HepG2 (cell line): ENCODE results near the gene ZSCAN32. TPM values are rescaled to one million over a fixed set of nuclear protein-coding genes. Genes with fewer than 3 reads are reported as not detected.

Source experiments
- ATAC-seq: fragments of 200-7000 bp; cut with Tn5 transposase; 3 replicates; pipeline ENCODE4 v1.9.1; 2020; ENCODE audit warnings: mild to moderate bottlenecking, moderate library complexity
- BruUV-seq: library from RNA; stranded (reverse); fragments of 400-500 nt; replicated peaks from 2 replicates; lab custom pipeline; 2021; lab: Mats Ljungman, UMichigan
- CTCF ChIA-PET: fragments of 300-600 bp; formaldehyde crosslinking; extraction: SDS; loops from one replicate; lab custom pipeline; 2021; ENCODE audit warnings: low total read pairs, inconsistent platforms, low intra/inter-chr PET ratio; lab: Yijun Ruan, JAX
- POLR2A ChIA-PET: fragments of 350-600 bp; sonication (Branson Sonifier 250); formaldehyde crosslinking; loops from one replicate; lab custom pipeline; 2020; ENCODE audit warnings: antibody characterized with exemption, inconsistent platforms; lab: Yijun Ruan, JAX
- DNase-seq: peaks from one replicate; pipeline ENCODE4 v3.0.0-alpha.2; 2015; ENCODE audit warnings: low spot score
- FAIRE-seq: peaks from 3 replicates; lab custom pipeline; 2011; peaks lifted over from hg19 to GRCh38; lab: Jason Lieb, UNC
- H2AFZ ChIP-seq: one replicate; pipeline ENCODE4 v1.6.1; 2011; ENCODE audit warnings: low read length, inconsistent platforms
- H3K27ac ChIP-seq: fragments of 300-600 bp; 3 replicates; pipeline ENCODE4 v1.8.0; 2011; ENCODE audit warnings: mixed run types, mild to moderate bottlenecking, mixed read lengths, low read length, inconsistent platforms; ENCODE audit not compliant: insufficient read depth; ENCODE audit errors: extremely low read length
- H3K27me3 ChIP-seq, 2 experiments: fragments of 200-600 bp in 1 of 2; 2 replicates in 1 of 2; 3 replicates in 1 of 2; pipeline versions ENCODE4 v1.6.0 to v1.8.0; 2011; ENCODE audit warnings: low read length in 2 of 2, mild to moderate bottlenecking in 2 of 2, moderate library complexity in 2 of 2, inconsistent platforms in 1 of 2; ENCODE audit not compliant: insufficient read depth in 2 of 2, control insufficient read depth in 1 of 2
- H3K36me3 ChIP-seq, 2 experiments: fragments of 200-600 bp in 1 of 2; replicated peaks in 1 of 2; 2 replicates in 1 of 2; 3 replicates in 1 of 2; pipeline versions ENCODE4 v1.5.1 to v1.8.0; 2011; ENCODE audit warnings: low read length in 2 of 2, inconsistent platforms in 1 of 2; ENCODE audit not compliant: insufficient read depth in 2 of 2, control insufficient read depth in 1 of 2
- H3K4me1 ChIP-seq: 2 replicates; pipeline ENCODE4 v1.5.1; 2012; ENCODE audit warnings: low read length, inconsistent platforms; ENCODE audit not compliant: insufficient read depth
- H3K4me2 ChIP-seq: 2 replicates; pipeline ENCODE4 v1.6.0; 2011; ENCODE audit warnings: low read depth, low read length, inconsistent platforms
- H3K4me3 ChIP-seq, 3 experiments: fragments of 200-600 bp in 1 of 3; sonication (generic), shearing (Covaris generic) in 1 of 3; replicated peaks in 1 of 3; 2 replicates each; pipeline ENCODE4 v1.5.1; 2011 to 2016; ENCODE audit warnings: low read length in 3 of 3, inconsistent platforms in 2 of 3, low read depth in 2 of 3, mild to moderate bottlenecking in 2 of 3, control low read depth in 1 of 3, mixed read lengths in 1 of 3; ENCODE audit not compliant: insufficient read depth in 1 of 3
- H3K79me2 ChIP-seq: one replicate; pipeline ENCODE4 v1.6.1; 2011; ENCODE audit warnings: low read length, inconsistent platforms; ENCODE audit not compliant: insufficient read depth
- H3K9ac ChIP-seq: 2 replicates; pipeline ENCODE4 v1.6.0; 2011; ENCODE audit warnings: mild to moderate bottlenecking, low read depth, low read length, inconsistent platforms; ENCODE audit not compliant: insufficient read depth
- H3K9me3 ChIP-seq: 2 replicates; pipeline ENCODE4 v1.5.1; 2012; ENCODE audit warnings: mild to moderate bottlenecking, low read length
- H4K20me1 ChIP-seq: 2 replicates; pipeline ENCODE4 v1.6.0; 2011; ENCODE audit warnings: inconsistent platforms, mild to moderate bottlenecking, low read length, moderate library complexity; ENCODE audit not compliant: insufficient read depth
- CENPT ChIP-seq: sonication (generic); formaldehyde crosslinking; IDR thresholded peaks from 2 replicates; pipeline ENCODE4 v1.8.0; 2022; ENCODE audit warnings: low read depth, mild to moderate bottlenecking, moderate library complexity, missing genetic modification reagents
- DNMT3B ChIP-seq: conservative IDR thresholded peaks from 2 replicates; pipeline ENCODE4 v1.6.1; 2016; ENCODE audit warnings: missing biosample characterization, control low read depth
- ESRRA ChIP-seq: sonication (generic); formaldehyde crosslinking; IDR thresholded peaks from 2 replicates; pipeline ENCODE4 v1.5.1; 2020; ENCODE audit warnings: mild to moderate bottlenecking, low read depth, missing genetic modification reagents
- FOXP1 ChIP-seq, 2 experiments: fragments of 450-650 bp in 1 of 2; IDR thresholded peaks; 2 replicates each; pipeline ENCODE4 v1.6.1; 2017 to 2018; ENCODE audit warnings: antibody characterized with exemption in 1 of 2
- KMT2B ChIP-seq: IDR thresholded peaks from 2 replicates; pipeline ENCODE4 v1.6.1; 2016; ENCODE audit warnings: missing genetic modification reagents, missing compliant biosample characterization
- MTA3 ChIP-seq: sonication (generic); formaldehyde crosslinking; IDR thresholded peaks from 2 replicates; pipeline ENCODE4 v1.4.0; 2020; ENCODE audit warnings: missing genetic modification reagents
- NPAS2 ChIP-seq: sonication (generic); formaldehyde crosslinking; IDR thresholded peaks from 2 replicates; pipeline ENCODE4 v1.8.0; 2022; ENCODE audit warnings: mild to moderate bottlenecking, missing genetic modification reagents, borderline replicate concordance
- SAFB2 ChIP-seq: sonication (generic); formaldehyde crosslinking; IDR thresholded peaks from 2 replicates; pipeline ENCODE4 v1.5.1; 2020; ENCODE audit warnings: missing genetic modification reagents, low read depth, mild to moderate bottlenecking, borderline replicate concordance
- ZC3H4 ChIP-seq: sonication (generic); formaldehyde crosslinking; IDR thresholded peaks from 2 replicates; pipeline ENCODE4 v1.4.0; 2020; ENCODE audit warnings: missing genetic modification reagents, borderline replicate concordance
- ZNF180 ChIP-seq: sonication (generic); formaldehyde crosslinking; IDR thresholded peaks from 2 replicates; pipeline ENCODE4 v1.4.0; 2020; ENCODE audit warnings: low read depth, missing genetic modification reagents, borderline replicate concordance
- ZNF382 ChIP-seq: sonication (generic); formaldehyde crosslinking; IDR thresholded peaks from 2 replicates; pipeline ENCODE4 v1.5.0; 2020; ENCODE audit warnings: missing genetic modification reagents, mild to moderate bottlenecking, borderline replicate concordance
- ZNF75D ChIP-seq: sonication (generic); formaldehyde crosslinking; IDR thresholded peaks from 2 replicates; pipeline ENCODE4 v1.8.1; 2023; ENCODE audit warnings: missing genetic modification reagents, mild to moderate bottlenecking, borderline replicate concordance
- ZNF839 ChIP-seq: sonication (generic); formaldehyde crosslinking; IDR thresholded peaks from 2 replicates; pipeline ENCODE4 v1.4.0; 2020; ENCODE audit warnings: missing genetic modification reagents, mild to moderate bottlenecking, borderline replicate concordance
- WGBS: methylation state at CpG from one replicate; pipeline ENCODE4 v1.1.6; 2017; ENCODE audit warnings: low lambda C conversion rate; 5-methylcytosine and 5-hydroxymethylcytosine counted together
- in situ Hi-C: cut with HindIII; loops from 2 replicates; pipeline ENCODE4 v1.10.0; 2017; ENCODE audit warnings: low pct_unique_long_range_greater_than_20kb; ENCODE audit not compliant: extremely low pct_ligation_motif_present
- intact Hi-C: fragments of 100-400 bp; cut with micrococcal nuclease; formaldehyde crosslinking; loops from one replicate; pipeline ENCODE4 v1.10.0; 2022; ENCODE audit not compliant: unreplicated experiment
- polyA plus RNA-seq, 8 experiments: library from polyadenylated mRNA; depleted of rRNA in 3 of 8; stranded (reverse) in 7 of 8; unstranded in 1 of 8; fragments of >200 nt; fragmentation: Illumina TruSeq in 4 of 8; extraction: Trizol in 4 of 8; gene quantifications; 2 replicates each; pipeline versions ENCODE4 v1.2.1 to v1.2.3, GENCODE V29; 2011 to 2016; ENCODE audit warnings: low read depth in 4 of 8, missing spikeins in 1 of 8, mixed read lengths in 1 of 8; ENCODE audit not compliant: insufficient read depth in 1 of 8
- total RNA-seq, 5 experiments: library from RNA; depleted of rRNA; stranded (reverse); fragments of >200 nt; fragmentation: Illumina TruSeq; extraction: Trizol; gene quantifications; 2 replicates each; pipeline ENCODE4 v1.2.3, GENCODE V29; 2016; ENCODE audit warnings: low read depth in 1 of 5
- TF ChIP-seq, protein P1 (sequence below): sonication (generic); formaldehyde crosslinking; IDR thresholded peaks from 2 replicates; pipeline ENCODE4 v1.5.1; 2020; ENCODE audit warnings: missing genetic modification reagents, mild to moderate bottlenecking, borderline replicate concordance
- TF ChIP-seq, protein P2 (sequence below): sonication (generic); formaldehyde crosslinking; IDR thresholded peaks from 2 replicates; pipeline ENCODE4 v1.4.0; 2020; ENCODE audit warnings: missing genetic modification reagents
- TF ChIP-seq, protein P3 (sequence below): sonication (generic); formaldehyde crosslinking; IDR thresholded peaks from 2 replicates; pipeline ENCODE4 v1.5.0; 2020; ENCODE audit warnings: missing genetic modification reagents
- TF ChIP-seq, protein P4 (sequence below): sonication (generic); formaldehyde crosslinking; IDR thresholded peaks from 2 replicates; pipeline ENCODE4 v1.5.0; 2020; ENCODE audit warnings: missing genetic modification reagents, mild to moderate bottlenecking, borderline replicate concordance

The ZSCAN32 gene
- total and polyA plus RNA-seq, 2 of the 13 experiments (the other 11 are each of a cell fraction or from before 2014, with no cell fraction given): 10.7 to 12.8 TPM

DNA sequence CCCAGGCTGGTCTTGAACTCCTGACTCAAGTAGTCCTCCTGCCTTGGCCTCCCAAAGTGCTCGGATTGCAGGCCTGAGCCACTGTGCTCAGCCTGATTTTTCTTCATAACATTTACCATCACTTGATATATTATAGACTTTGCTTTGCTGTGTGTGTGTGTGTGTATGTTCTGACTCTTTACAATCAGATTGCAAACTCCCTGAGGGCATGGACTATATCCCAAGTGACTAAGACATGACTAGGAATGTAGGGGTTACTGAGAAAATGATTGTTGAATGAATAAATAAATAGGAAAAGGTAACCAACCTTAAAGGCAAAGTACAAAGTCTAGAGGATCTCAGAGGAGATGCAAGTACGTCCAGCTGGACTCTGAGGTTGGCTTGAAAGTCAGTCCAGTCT, 54.8 kb downstream of the ZSCAN32 start:
- H3K27me3 ChIP-seq: peaks cover 0 to 8% of the 10 kb centered on the region in 2 experiments; a peak in 2 of 5 replicates
- no peak overlapping the region for H3K9ac ChIP-seq
- no peaks in the 10 kb centered on the region for H4K20me1 ChIP-seq
- WGBS: 7% methylated on average over 2 of the region's 2 CpGs
- CTCF ChIA-PET: no interaction called here
- no peak for ATAC-seq
- no peaks in the 10 kb centered on the region for H3K9me3 ChIP-seq
- FAIRE-seq: no peak
- no peak overlapping the region for H3K4me2 ChIP-seq
- H3K79me2 ChIP-seq: no peaks in the 10 kb centered on the region
- DNase-seq: no peak
- BruUV-seq: no TSS peak
- H2AFZ ChIP-seq: no peak overlapping the region
- no peaks in the 10 kb centered on the region for H3K36me3 ChIP-seq
- H3K4me1 ChIP-seq: no peaks in the 10 kb centered on the region
- in situ Hi-C loops (no loop called here), intact Hi-C loops (no loop called here)
- no peak overlapping the region for H3K27ac ChIP-seq
- TF ChIP-seq ZNF180 (no peak), FOXP1 (IDR thresholded peaks at IDR 0.05) (no peak), FOXP1 (CRISPR knock-in tag; IDR thresholded peaks at IDR 0.05) (no peak), SAFB2 (CRISPR knock-in tag) (no peak), ZNF382 (CRISPR knock-in tag) (no peak), ESRRA (CRISPR knock-in tag) (no peak), KMT2B (CRISPR knock-in tag) (no peak), ZNF75D (no peak), ZC3H4 (CRISPR knock-in tag) (no peak), CENPT (no peak), MTA3 (CRISPR knock-in tag) (no peak), NPAS2 (CRISPR knock-in tag) (no peak), DNMT3B (no peak), ZNF839 (CRISPR knock-in tag) (no peak)
- TF ChIP-seq, protein P1, sequence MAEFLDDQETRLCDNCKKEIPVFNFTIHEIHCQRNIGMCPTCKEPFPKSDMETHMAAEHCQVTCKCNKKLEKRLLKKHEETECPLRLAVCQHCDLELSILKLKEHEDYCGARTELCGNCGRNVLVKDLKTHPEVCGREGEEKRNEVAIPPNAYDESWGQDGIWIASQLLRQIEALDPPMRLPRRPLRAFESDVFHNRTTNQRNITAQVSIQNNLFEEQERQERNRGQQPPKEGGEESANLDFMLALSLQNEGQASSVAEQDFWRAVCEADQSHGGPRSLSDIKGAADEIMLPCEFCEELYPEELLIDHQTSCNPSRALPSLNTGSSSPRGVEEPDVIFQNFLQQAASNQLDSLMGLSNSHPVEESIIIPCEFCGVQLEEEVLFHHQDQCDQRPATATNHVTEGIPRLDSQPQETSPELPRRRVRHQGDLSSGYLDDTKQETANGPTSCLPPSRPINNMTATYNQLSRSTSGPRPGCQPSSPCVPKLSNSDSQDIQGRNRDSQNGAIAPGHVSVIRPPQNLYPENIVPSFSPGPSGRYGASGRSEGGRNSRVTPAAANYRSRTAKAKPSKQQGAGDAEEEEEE (CRISPR knock-in tag): no peak
- TF ChIP-seq, protein P2, sequence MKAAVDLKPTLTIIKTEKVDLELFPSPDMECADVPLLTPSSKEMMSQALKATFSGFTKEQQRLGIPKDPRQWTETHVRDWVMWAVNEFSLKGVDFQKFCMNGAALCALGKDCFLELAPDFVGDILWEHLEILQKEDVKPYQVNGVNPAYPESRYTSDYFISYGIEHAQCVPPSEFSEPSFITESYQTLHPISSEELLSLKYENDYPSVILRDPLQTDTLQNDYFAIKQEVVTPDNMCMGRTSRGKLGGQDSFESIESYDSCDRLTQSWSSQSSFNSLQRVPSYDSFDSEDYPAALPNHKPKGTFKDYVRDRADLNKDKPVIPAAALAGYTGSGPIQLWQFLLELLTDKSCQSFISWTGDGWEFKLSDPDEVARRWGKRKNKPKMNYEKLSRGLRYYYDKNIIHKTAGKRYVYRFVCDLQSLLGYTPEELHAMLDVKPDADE (CRISPR knock-in tag): no peak
- TF ChIP-seq, protein P3, sequence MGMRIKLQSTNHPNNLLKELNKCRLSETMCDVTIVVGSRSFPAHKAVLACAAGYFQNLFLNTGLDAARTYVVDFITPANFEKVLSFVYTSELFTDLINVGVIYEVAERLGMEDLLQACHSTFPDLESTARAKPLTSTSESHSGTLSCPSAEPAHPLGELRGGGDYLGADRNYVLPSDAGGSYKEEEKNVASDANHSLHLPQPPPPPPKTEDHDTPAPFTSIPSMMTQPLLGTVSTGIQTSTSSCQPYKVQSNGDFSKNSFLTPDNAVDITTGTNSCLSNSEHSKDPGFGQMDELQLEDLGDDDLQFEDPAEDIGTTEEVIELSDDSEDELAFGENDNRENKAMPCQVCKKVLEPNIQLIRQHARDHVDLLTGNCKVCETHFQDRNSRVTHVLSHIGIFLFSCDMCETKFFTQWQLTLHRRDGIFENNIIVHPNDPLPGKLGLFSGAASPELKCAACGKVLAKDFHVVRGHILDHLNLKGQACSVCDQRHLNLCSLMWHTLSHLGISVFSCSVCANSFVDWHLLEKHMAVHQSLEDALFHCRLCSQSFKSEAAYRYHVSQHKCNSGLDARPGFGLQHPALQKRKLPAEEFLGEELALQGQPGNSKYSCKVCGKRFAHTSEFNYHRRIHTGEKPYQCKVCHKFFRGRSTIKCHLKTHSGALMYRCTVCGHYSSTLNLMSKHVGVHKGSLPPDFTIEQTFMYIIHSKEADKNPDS (CRISPR knock-in tag): no peak
- TF ChIP-seq, protein P4, sequence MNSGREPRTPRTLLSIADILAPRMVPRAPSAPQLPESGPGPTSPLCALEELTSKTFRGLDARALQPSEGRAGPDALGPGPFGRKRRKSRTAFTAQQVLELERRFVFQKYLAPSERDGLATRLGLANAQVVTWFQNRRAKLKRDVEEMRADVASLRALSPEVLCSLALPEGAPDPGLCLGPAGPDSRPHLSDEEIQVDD (CRISPR knock-in tag): no peak
- H3K4me3 ChIP-seq: no peak overlapping the region
- POLR2A ChIA-PET: no interaction called here
